Keratinocyte (primary cell): ENCODE measurements around the gene STK38. TPM values are rescaled to one million over a fixed set of nuclear protein-coding genes. Genes with fewer than 3 reads are reported as not detected.

Source experiments
- DNase-seq: peaks from one replicate; pipeline ENCODE4 v3.0.0-alpha.2; 2011; ENCODE audit warnings: low read depth, missing footprints, low spot score
- FAIRE-seq: peaks from 2 replicates; lab custom pipeline; 2011; peaks lifted over from hg19 to GRCh38; lab: Jason Lieb, UNC
- H2AFZ ChIP-seq: 2 replicates; pipeline ENCODE4 v1.6.0; 2012; ENCODE audit warnings: low read length, control low read depth, inconsistent platforms; ENCODE audit not compliant: control insufficient read depth
- H3K27ac ChIP-seq: 2 replicates; pipeline ENCODE4 v1.5.1; 2011; ENCODE audit warnings: low read length; ENCODE audit not compliant: control insufficient read depth, insufficient read depth
- H3K27me3 ChIP-seq: 3 replicates; pipeline ENCODE4 v1.6.0; 2011; ENCODE audit warnings: low read length; ENCODE audit not compliant: control insufficient read depth, insufficient read depth; ENCODE audit errors: extremely low read depth
- H3K36me3 ChIP-seq, 2 experiments: 2 replicates in 1 of 2; 3 replicates in 1 of 2; pipeline ENCODE4 v1.5.1; 2011; ENCODE audit warnings: low read length in 2 of 2, mild to moderate bottlenecking in 1 of 2; ENCODE audit not compliant: control insufficient read depth in 2 of 2, insufficient read depth in 2 of 2; ENCODE audit errors: extremely low read depth in 1 of 2
- H3K4me1 ChIP-seq: 3 replicates; pipeline ENCODE4 v1.5.1; 2011; ENCODE audit warnings: low read length; ENCODE audit not compliant: control insufficient read depth, insufficient read depth; ENCODE audit errors: extremely low read depth
- H3K4me2 ChIP-seq: 3 replicates; pipeline ENCODE4 v1.6.0; 2011; ENCODE audit warnings: low read depth, low read length; ENCODE audit not compliant: control insufficient read depth, insufficient read depth; ENCODE audit errors: extremely low read depth
- H3K4me3 ChIP-seq, 3 experiments: fragments of 200-600 bp in 1 of 3; sonication (generic) in 1 of 3; 2 replicates in 2 of 3; 3 replicates in 1 of 3; pipeline ENCODE4 v1.5.1; 2011 to 2016; ENCODE audit warnings: low read length in 3 of 3, mild to moderate bottlenecking in 3 of 3, control low read depth in 2 of 3, inconsistent platforms in 1 of 3, low read depth in 1 of 3, mixed read lengths in 1 of 3, mixed run types in 1 of 3, moderate library complexity in 1 of 3; ENCODE audit not compliant: control insufficient read depth in 2 of 3, insufficient read depth in 2 of 3; ENCODE audit errors: extremely low read depth in 1 of 3
- H3K79me2 ChIP-seq: 2 replicates; pipeline ENCODE4 v1.6.0; 2012; ENCODE audit warnings: low read length; ENCODE audit not compliant: control insufficient read depth, insufficient read depth
- H3K9ac ChIP-seq: 3 replicates; pipeline ENCODE4 v1.6.0; 2011; ENCODE audit warnings: low read length; ENCODE audit not compliant: control insufficient read depth, insufficient read depth; ENCODE audit errors: extremely low read depth
- H3K9me1 ChIP-seq: 3 replicates; pipeline ENCODE4 v1.6.0; 2011; ENCODE audit warnings: low read length; ENCODE audit not compliant: control insufficient read depth, insufficient read depth; ENCODE audit errors: extremely low read depth
- H3K9me3 ChIP-seq: 2 replicates; pipeline ENCODE4 v1.5.1; 2012; ENCODE audit warnings: low read depth, low read length; ENCODE audit not compliant: control insufficient read depth
- H4K20me1 ChIP-seq: 3 replicates; pipeline ENCODE4 v1.6.0; 2011; ENCODE audit warnings: low read length; ENCODE audit not compliant: control insufficient read depth, insufficient read depth; ENCODE audit errors: extremely low read depth
- CTCF ChIP-seq, 3 experiments: IDR thresholded peaks in 1 of 3; conservative IDR thresholded peaks in 1 of 3; optimal IDR thresholded peaks in 1 of 3; 2 replicates in 2 of 3; 3 replicates in 1 of 3; pipeline versions ENCODE3 to v1.5.1; 2011; ENCODE audit warnings: low read length in 3 of 3, mild to moderate bottlenecking in 3 of 3, moderate library complexity in 2 of 3, control low read depth in 1 of 3, inconsistent platforms in 1 of 3; ENCODE audit not compliant: insufficient read depth in 2 of 3; ENCODE audit errors: extremely low read depth in 1 of 3
- EZH2 ChIP-seq: IDR thresholded peaks from one replicate; pipeline ENCODE4 v1.6.1; 2012; ENCODE audit warnings: inconsistent platforms, mild to moderate bottlenecking, low read length, moderate library complexity
- dilution Hi-C: fragments of 300-500 bp; cut with MboI; formaldehyde crosslinking; loops from one replicate; pipeline ENCODE4 v1.7.0; 2020; ENCODE audit warnings: low sequenced_read_pairs; ENCODE audit not compliant: extremely low pct_ligation_motif_present
- polyA plus RNA-seq, 5 experiments: library from polyadenylated mRNA; depleted of rRNA in 3 of 5; stranded (reverse) in 3 of 5; stranded (forward) in 1 of 5; unstranded in 1 of 5; fragments of >200 nt; gene quantifications; 1 replicate in 1 of 5; 2 replicates in 3 of 5; 3 replicates in 1 of 5; pipeline versions ENCODE4 v1.2.1 to v1.2.3, GENCODE V29; 2011 to 2012; ENCODE audit warnings: missing spikeins in 2 of 5, low read depth in 1 of 5, low replicate concordance in 1 of 5

STK38 gene
- polyA plus RNA-seq, 1 donor (not counting 4 experiments of a cell fraction or from before 2014, with no cell fraction given) = 24.4 TPM

- H2AFZ ChIP-seq = no peak overlapping the region
- no peak overlapping the region for H3K4me3 ChIP-seq
- dilution Hi-C loops = no loop called here
- H3K4me2 ChIP-seq = no peak overlapping the region
- no peaks in the 10 kb centered on the region for H3K79me2 ChIP-seq
- DNase-seq (no peak), FAIRE-seq (no peak)
- H3K4me1 ChIP-seq = no peaks in the 10 kb centered on the region
- no peaks in the 10 kb centered on the region for H3K9me1 ChIP-seq
- H3K9ac ChIP-seq = no peak overlapping the region
- no peaks in the 10 kb centered on the region for H3K27me3 ChIP-seq
- no peak overlapping the region for H3K27ac ChIP-seq
- no peaks in the 10 kb centered on the region for H4K20me1 ChIP-seq
- TF ChIP-seq CTCF (optimal IDR thresholded peaks at IDR 0.05 in 1 of 3, IDR thresholded peaks at IDR 0.05 in 1 of 3, conservative IDR thresholded peaks at IDR 0.05 in 1 of 3; ENCODE audit: extremely low read depth in 1 of 3, insufficient read depth in 2 of 3, low read length in 3 of 3) = no peak
- TF ChIP-seq EZH2 = no peak
- H3K36me3 ChIP-seq = no peaks in the 10 kb centered on the region
- H3K9me3 ChIP-seq = no peaks in the 10 kb centered on the region
Measured at GRCh38 chr6:36559011-36559793, 11.9 kb upstream of the STK38 start.

GRCh38 chr6:36556281-36556680 is 9.0 kb upstream of the STK38 start:
- Histone ChIP-seq H2AFZ (no peak overlapping the region), H3K9me3 (no peaks in the 10 kb centered on the region), H3K36me3 (no peaks in the 10 kb centered on the region), H3K27ac (no peak overlapping the region), H4K20me1 (no peaks in the 10 kb centered on the region), H3K9me1 (no peaks in the 10 kb centered on the region), H3K4me2 (no peak overlapping the region), H3K79me2 (no peaks in the 10 kb centered on the region), H3K9ac (no peak overlapping the region), H3K27me3 (no peaks in the 10 kb centered on the region), H3K4me3 (no peak overlapping the region), H3K4me1 (no peaks in the 10 kb centered on the region)
- no peak for FAIRE-seq
- no peak for DNase-seq
- TF ChIP-seq EZH2 = no peak
- TF ChIP-seq CTCF (optimal IDR thresholded peaks at IDR 0.05 in 1 of 3, IDR thresholded peaks at IDR 0.05 in 1 of 3, conservative IDR thresholded peaks at IDR 0.05 in 1 of 3; ENCODE audit: extremely low read depth in 1 of 3, insufficient read depth in 2 of 3, low read length in 3 of 3) = no peak
- dilution Hi-C loops = no loop called here
